PC-9 (cell line): ENCODE results near the gene POLD2. TPM values are rescaled to one million over a fixed set of nuclear protein-coding genes. Genes with fewer than 3 reads are reported as not detected.
"Not testable (repeated sequence)": the region's sequence is repeated elsewhere in the genome, so short reads cannot be mapped to it uniquely, and the experiment has no call there.

Experiments
- Bru-seq: library from RNA; stranded (reverse); fragments of 400-500 nt; gene quantifications from one replicate; lab custom pipeline; 2021; lab: Mats Ljungman, UMichigan
- BruChase-seq, 2 experiments: library from RNA; stranded (reverse); fragments of 400-500 nt; gene quantifications; one replicate each; lab custom pipeline; 2021; lab: Mats Ljungman, UMichigan
- BruUV-seq: library from RNA; stranded (reverse); fragments of 400-500 nt; replicated peaks from 2 replicates; lab custom pipeline; 2021; lab: Mats Ljungman, UMichigan
- CTCF ChIA-PET: fragments of 300-600 bp; sonication (Branson Sonifier 250); formaldehyde crosslinking; loops from one replicate; lab custom pipeline; 2022; ENCODE audit warnings: antibody characterized with exemption; lab: Charles Lee
- POLR2A ChIA-PET: fragments of 300-600 bp; sonication (Branson Sonifier 250); formaldehyde crosslinking; loops from one replicate; lab custom pipeline; 2022; ENCODE audit warnings: antibody characterized with exemption; ENCODE audit not compliant: unreplicated experiment; lab: Charles Lee
- DNase-seq, 2 experiments: peaks; one replicate each; pipeline versions ENCODE4 v3.0.0 to v3.0.0-alpha.2; 2015 to 2022; ENCODE audit warnings: mixed read lengths in 1 of 2
- H2AFZ ChIP-seq: fragments of 200-600 bp; sonication (generic); 2 replicates; pipeline ENCODE4 v1.8.1; 2017; ENCODE audit warnings: antibody characterized with exemption
- H3F3A ChIP-seq: fragments of 200-600 bp; sonication (generic); 2 replicates; pipeline ENCODE4 v1.8.1; 2017; ENCODE audit warnings: antibody characterized with exemption, mild to moderate bottlenecking, low read depth; ENCODE audit not compliant: insufficient read depth
- H3K27ac ChIP-seq: fragments of 200-600 bp; sonication (generic); 2 replicates; pipeline ENCODE4 v1.6.1; 2016; ENCODE audit warnings: mixed run types
- H3K27me3 ChIP-seq: fragments of 200-600 bp; sonication (generic); 2 replicates; pipeline ENCODE4 v1.6.1; 2016; ENCODE audit warnings: low read depth, mixed run types; ENCODE audit not compliant: insufficient read depth
- H3K36me3 ChIP-seq: fragments of 200-600 bp; sonication (generic); 2 replicates; pipeline ENCODE4 v1.6.1; 2016; ENCODE audit warnings: low read depth, mixed run types
- H3K4me1 ChIP-seq: fragments of 200-600 bp; sonication (generic); replicated peaks from 2 replicates; pipeline ENCODE4 v1.6.1; 2016; ENCODE audit warnings: mixed run types; ENCODE audit not compliant: insufficient read depth
- H3K4me2 ChIP-seq: fragments of 200-600 bp; sonication (generic); 2 replicates; pipeline ENCODE4 v1.6.1; 2017; ENCODE audit warnings: mixed run types
- H3K4me3 ChIP-seq: fragments of 200-600 bp; sonication (generic); 2 replicates; pipeline ENCODE4 v1.6.1; 2016; ENCODE audit warnings: mixed run types
- H3K79me2 ChIP-seq: fragments of 200-600 bp; sonication (generic); 2 replicates; pipeline ENCODE4 v1.6.1; 2017; ENCODE audit warnings: low read depth, mixed run types
- H3K9me2 ChIP-seq: fragments of 200-600 bp; sonication (generic); 2 replicates; pipeline ENCODE4 v1.8.1; 2017; ENCODE audit warnings: mild to moderate bottlenecking; ENCODE audit not compliant: insufficient read depth
- H3K9me3 ChIP-seq: fragments of 200-600 bp; sonication (generic); 2 replicates; pipeline ENCODE4 v1.8.1; 2016; ENCODE audit warnings: low read depth; ENCODE audit not compliant: insufficient read depth
- H4K20me1 ChIP-seq: fragments of 200-600 bp; sonication (generic); 2 replicates; pipeline ENCODE4 v1.8.1; 2017; ENCODE audit not compliant: insufficient read depth
- EZH2 ChIP-seq: fragments of 200-600 bp; sonication (generic); IDR thresholded peaks from 2 replicates; pipeline ENCODE4 v1.8.0; 2017; ENCODE audit warnings: antibody characterized with exemption, low read depth
- intact Hi-C: fragments of 100-400 bp; cut with micrococcal nuclease; formaldehyde crosslinking; loops from one replicate; pipeline ENCODE4 v1.10.0; 2022; ENCODE audit not compliant: unreplicated experiment
- long read RNA-seq: library from polyadenylated mRNA; stranded (forward); transcript quantifications from one replicate; pipeline ENCODE4 v2.0.0, GENCODE V29; 2022
- total RNA-seq: library from RNA; stranded (reverse); gene quantifications from 2 replicates; pipeline ENCODE4 v1.2.3, GENCODE V29; 2021
- TF ChIP-seq, protein P1 (sequence below): fragments of 200-600 bp; sonication (generic); conservative IDR thresholded peaks from 2 replicates; pipeline ENCODE4 v1.6.1; 2017; ENCODE audit warnings: mixed run types, antibody characterized with exemption, mild to moderate bottlenecking, moderate library complexity

Gene POLD2
- total RNA-seq (217 and 249 TPM in 2 replicates), Bru-seq, nascent RNA (percentile 82 among the genes with signal in this experiment), BruChase-seq, experiment 1, labeled RNA remaining after a 2-hour chase (percentile 80 among the genes with signal in this experiment), BruChase-seq, experiment 2, labeled RNA remaining after a 6-hour chase (percentile 89 among the genes with signal in this experiment)
- long read RNA-seq, transcript POLD2-218 (11 exons, 1,619 nt), result major isoform, 666 of 1,001 reads
- long read RNA-seq, transcript POLD2-207 (11 exons, 1,659 nt), result minor isoform, 108 of 1,001 reads
- long read RNA-seq, partial matches to known transcripts, result 97 of 1,001 reads
- long read RNA-seq, other reads (novel, unspliced or antisense), result 127 of 1,001 reads

- intact Hi-C loops, result loop anchor here (1.0 to 5.0 kb wide), 4 partner anchors 39 to 77 kb away; partner anchors contain the start of genes POLM and YKT6
- H3K4me2 ChIP-seq, result peak within 1 kb of the TSS; percentile 97
- peaks cover 40% of the 10 kb centered on the region for H3K79me2 ChIP-seq
- H3K9me3 ChIP-seq, result no peaks in the 10 kb centered on the region
- no peaks in the 10 kb centered on the region; the same call in none of the 2 replicates for H4K20me1 ChIP-seq
- ChIA-PET POLR2A (interaction anchor here (0.6 to 0.7 kb wide), 5 partner anchors 48 to 540 kb away, joined by 3 to 7 read pairs (median 3); partner anchors contain the start of gene STK17A), CTCF (interaction anchor here (0.6 to 1.6 kb wide), 4 partner anchors 8 to 90 kb away, joined by 3 to 9 read pairs (median 5); no protein-coding TSS in a partner anchor)
- H3K4me1 ChIP-seq, result peaks cover 11% of the 10 kb centered on the region
- H3K4me3 ChIP-seq, result peak within 1 kb of the TSS; percentile 65
- H3K27me3 ChIP-seq, result no peaks in the 10 kb centered on the region
- TF ChIP-seq, protein P1, sequence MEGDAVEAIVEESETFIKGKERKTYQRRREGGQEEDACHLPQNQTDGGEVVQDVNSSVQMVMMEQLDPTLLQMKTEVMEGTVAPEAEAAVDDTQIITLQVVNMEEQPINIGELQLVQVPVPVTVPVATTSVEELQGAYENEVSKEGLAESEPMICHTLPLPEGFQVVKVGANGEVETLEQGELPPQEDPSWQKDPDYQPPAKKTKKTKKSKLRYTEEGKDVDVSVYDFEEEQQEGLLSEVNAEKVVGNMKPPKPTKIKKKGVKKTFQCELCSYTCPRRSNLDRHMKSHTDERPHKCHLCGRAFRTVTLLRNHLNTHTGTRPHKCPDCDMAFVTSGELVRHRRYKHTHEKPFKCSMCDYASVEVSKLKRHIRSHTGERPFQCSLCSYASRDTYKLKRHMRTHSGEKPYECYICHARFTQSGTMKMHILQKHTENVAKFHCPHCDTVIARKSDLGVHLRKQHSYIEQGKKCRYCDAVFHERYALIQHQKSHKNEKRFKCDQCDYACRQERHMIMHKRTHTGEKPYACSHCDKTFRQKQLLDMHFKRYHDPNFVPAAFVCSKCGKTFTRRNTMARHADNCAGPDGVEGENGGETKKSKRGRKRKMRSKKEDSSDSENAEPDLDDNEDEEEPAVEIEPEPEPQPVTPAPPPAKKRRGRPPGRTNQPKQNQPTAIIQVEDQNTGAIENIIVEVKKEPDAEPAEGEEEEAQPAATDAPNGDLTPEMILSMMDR, result no peak
- no peak for TF ChIP-seq EZH2
- H2AFZ ChIP-seq, result peak within 1 kb of the TSS; percentile 89
- peaks cover 11% of the 10 kb centered on the region; the same call in 1 of the 2 replicates for H3F3A ChIP-seq
- no TSS peak for BruUV-seq
- DNase-seq, result peak; percentile 94 to 100
- H3K27ac ChIP-seq, result peak within 1 kb of the TSS; percentile 1; the same call in 1 of the 2 replicates
- H3K36me3 ChIP-seq, result peaks cover 30% of the 10 kb centered on the region
- H3K9me2 ChIP-seq, result no peaks in the 10 kb centered on the region
Observed at GRCh38 chr7:44123190-44124003, at the start of gene POLD2. TSS of gene POLD2 (minus strand) at chr7:44123548. CDS start at chr7:44122053, 1,495 bp downstream.

GRCh38 chr7:44172803-44173424 lies 49.6 kb upstream of the POLD2 start:
- Histone ChIP-seq H3K4me1 (peaks cover 13% of the 10 kb centered on the region), H3F3A (peaks cover 5% of the 10 kb centered on the region; the same call in 1 of the 2 replicates), H3K27me3 (no peaks in the 10 kb centered on the region), H2AFZ (no peak overlapping the region), H3K27ac (no peak overlapping the region), H3K4me2 (no peak overlapping the region), H3K79me2 (no peaks in the 10 kb centered on the region), H4K20me1 (no peaks in the 10 kb centered on the region), H3K9me3 (no peaks in the 10 kb centered on the region), H3K4me3 (no peak overlapping the region), H3K9me2 (no peaks in the 10 kb centered on the region), H3K36me3 (no peaks in the 10 kb centered on the region)
- no TSS peak for BruUV-seq
- ChIA-PET POLR2A (no interaction called here), CTCF (no interaction called here)
- intact Hi-C loops, result no loop called here
- no peak for TF ChIP-seq EZH2
- TF ChIP-seq, protein P1, result no peak
- DNase-seq, result no peak

DNA sequence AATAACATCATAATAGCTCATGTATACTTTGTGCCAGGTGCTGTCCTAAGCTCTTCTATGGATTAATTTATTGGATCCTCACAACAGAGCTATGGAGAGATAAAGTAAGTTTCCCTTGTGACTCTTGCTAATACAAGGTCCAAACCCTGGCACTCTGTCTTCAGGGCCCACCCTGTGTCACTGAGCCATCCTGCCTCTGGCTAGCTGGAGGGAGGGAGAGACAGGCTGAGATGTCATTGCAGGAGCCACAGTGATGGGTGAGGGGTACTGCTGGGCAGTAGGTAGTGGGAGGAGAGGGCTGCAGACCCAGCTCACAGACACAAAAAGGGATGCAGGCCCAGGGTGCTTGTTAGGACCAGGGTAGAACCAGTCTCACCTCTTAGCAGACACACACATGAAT lies 49.0 kb upstream of the POLD2 start:
- H3K9me2 ChIP-seq, result no peaks in the 10 kb centered on the region
- no peak overlapping the region for H3K27ac ChIP-seq
- peaks cover 7% of the 10 kb centered on the region for H3K4me1 ChIP-seq
- no peaks in the 10 kb centered on the region for H3K79me2 ChIP-seq
- no peaks in the 10 kb centered on the region for H4K20me1 ChIP-seq
- H3K36me3 ChIP-seq, result no peaks in the 10 kb centered on the region
- no TSS peak for BruUV-seq
- no peaks in the 10 kb centered on the region for H3K9me3 ChIP-seq
- CTCF ChIA-PET, result no interaction called here
- H3K27me3 ChIP-seq, result no peaks in the 10 kb centered on the region
- no peak overlapping the region for H2AFZ ChIP-seq
- TF ChIP-seq, protein P1, result no peak
- TF ChIP-seq EZH2, result no peak
- DNase-seq, result no peak
- no peak overlapping the region for H3K4me3 ChIP-seq
- POLR2A ChIA-PET, result no interaction called here
- peaks cover 2% of the 10 kb centered on the region; the same call in 1 of the 2 replicates for H3F3A ChIP-seq
- H3K4me2 ChIP-seq, result no peak overlapping the region
- intact Hi-C loops, result no loop called here

- intact Hi-C loops, H3K27me3 ChIP-seq, H3K36me3 ChIP-seq, DNase-seq, H3K4me2 ChIP-seq, H2AFZ ChIP-seq, H3K4me1 ChIP-seq, CTCF ChIA-PET, H4K20me1 ChIP-seq, H3K9me3 ChIP-seq, H3K79me2 ChIP-seq, H3K9me2 ChIP-seq, H3K4me3 ChIP-seq, H3K27ac ChIP-seq, H3F3A ChIP-seq, POLR2A ChIA-PET, BruUV-seq: not testable (repeated sequence)
Observed at GRCh38 chr7:44171901-44172300, 48.6 kb upstream of the POLD2 start.
